ACC112 (cell line): Measurements from ENCODE around the gene DPP6.

ENCODE experiments used
- H2AFZ ChIP-seq: fragments of 200-600 bp; sonication (generic); one replicate; pipeline ENCODE4 v1.6.0; 2017; ENCODE audit warnings: antibody characterized with exemption, low read length; ENCODE audit not compliant: unreplicated experiment
- H3K27ac ChIP-seq: fragments of 200-600 bp; sonication (generic); 2 replicates; pipeline ENCODE4 v1.5.1; 2014; ENCODE audit warnings: low read depth, mild to moderate bottlenecking, antibody characterized with exemption, low read length, moderate library complexity
- H3K27me3 ChIP-seq: fragments of 200-600 bp; sonication (generic); 2 replicates; pipeline ENCODE4 v1.6.1; 2014; ENCODE audit warnings: mild to moderate bottlenecking, antibody characterized with exemption, low read length, moderate library complexity, mixed read lengths; ENCODE audit not compliant: insufficient read depth
- H3K36me3 ChIP-seq: fragments of 200-600 bp; sonication (generic); 2 replicates; pipeline ENCODE4 v1.6.1; 2016; ENCODE audit warnings: mild to moderate bottlenecking, antibody characterized with exemption, low read length, moderate library complexity, mixed read lengths; ENCODE audit not compliant: insufficient read depth
- H3K4me1 ChIP-seq: fragments of 200-600 bp; sonication (generic); one replicate; pipeline ENCODE4 v1.6.1; 2016; ENCODE audit warnings: low read length, mixed read lengths; ENCODE audit not compliant: insufficient read depth, unreplicated experiment, control insufficient read depth
- H3K4me3 ChIP-seq: fragments of 200-600 bp; sonication (generic); 2 replicates; pipeline ENCODE4 v1.5.1; 2014; ENCODE audit warnings: mild to moderate bottlenecking, low read depth, low read length
- H3K79me2 ChIP-seq: fragments of 200-600 bp; sonication (generic); one replicate; pipeline ENCODE4 v1.6.0; 2016; ENCODE audit warnings: low read length; ENCODE audit not compliant: control insufficient read depth, unreplicated experiment, insufficient read depth

DPP6 gene

GRCh38 chr7:154304740-154305700 lies 252.8 kb downstream of the DPP6 start:
- Histone ChIP-seq H3K79me2 (no peaks in the 10 kb centered on the region), H2AFZ (no peak overlapping the region), H3K4me3 (no peak overlapping the region), H3K36me3 (no peaks in the 10 kb centered on the region), H3K4me1 (no peaks in the 10 kb centered on the region), H3K27ac (no peak overlapping the region), H3K27me3 (no peaks in the 10 kb centered on the region)

GRCh38 chr7:154306036-154306435 lies 253.8 kb downstream of the DPP6 start:
- H2AFZ ChIP-seq = no peak overlapping the region
- no peaks in the 10 kb centered on the region for H3K79me2 ChIP-seq

GRCh38 chr7:154308928-154309327 lies 256.7 kb downstream of the DPP6 start:
- Histone ChIP-seq H3K4me1 (no peaks in the 10 kb centered on the region), H3K79me2 (no peaks in the 10 kb centered on the region), H3K36me3 (no peaks in the 10 kb centered on the region), H3K27ac (no peak overlapping the region), H2AFZ (no peak overlapping the region), H3K4me3 (no peak overlapping the region), H3K27me3 (no peaks in the 10 kb centered on the region)

More at GRCh38 chr7:154306036-154306435, 253.8 kb downstream of the DPP6 start:
- H3K36me3 ChIP-seq = no peaks in the 10 kb centered on the region
- no peak overlapping the region for H3K4me3 ChIP-seq
- no peaks in the 10 kb centered on the region for H3K4me1 ChIP-seq
- no peaks in the 10 kb centered on the region for H3K27me3 ChIP-seq
- H3K27ac ChIP-seq = no peak overlapping the region

GRCh38 chr7:154310114-154310513 lies 257.9 kb downstream of the DPP6 start:
- Histone ChIP-seq H3K27me3 (no peaks in the 10 kb centered on the region), H2AFZ (no peak overlapping the region), H3K4me3 (no peak overlapping the region), H3K27ac (no peak overlapping the region), H3K79me2 (no peaks in the 10 kb centered on the region), H3K36me3 (no peaks in the 10 kb centered on the region), H3K4me1 (no peaks in the 10 kb centered on the region)

GRCh38 chr7:154324196-154324595 lies 272.0 kb downstream of the DPP6 start:
- no peaks in the 10 kb centered on the region for H3K4me1 ChIP-seq
- no peaks in the 10 kb centered on the region for H3K79me2 ChIP-seq
- no peak overlapping the region for H2AFZ ChIP-seq
- no peaks in the 10 kb centered on the region for H3K27me3 ChIP-seq
- H3K36me3 ChIP-seq = no peaks in the 10 kb centered on the region
- no peak overlapping the region for H3K27ac ChIP-seq
- no peak overlapping the region for H3K4me3 ChIP-seq

GRCh38 chr7:154326421-154326820 lies 274.2 kb downstream of the DPP6 start:
- Histone ChIP-seq H3K4me1 (no peaks in the 10 kb centered on the region), H3K4me3 (no peak overlapping the region), H3K27me3 (no peaks in the 10 kb centered on the region), H3K27ac (no peak overlapping the region), H3K36me3 (no peaks in the 10 kb centered on the region), H3K79me2 (no peaks in the 10 kb centered on the region), H2AFZ (no peak overlapping the region)

GRCh38 chr7:154330318-154330717 lies 278.1 kb downstream of the DPP6 start:
- Histone ChIP-seq H3K79me2 (no peaks in the 10 kb centered on the region), H2AFZ (no peak overlapping the region), H3K27me3 (no peaks in the 10 kb centered on the region), H3K36me3 (no peaks in the 10 kb centered on the region), H3K4me3 (no peak overlapping the region), H3K4me1 (no peaks in the 10 kb centered on the region), H3K27ac (no peak overlapping the region)

- Histone ChIP-seq H2AFZ (no peak overlapping the region), H3K27ac (no peak overlapping the region), H3K4me1 (no peaks in the 10 kb centered on the region), H3K79me2 (no peaks in the 10 kb centered on the region), H3K36me3 (no peaks in the 10 kb centered on the region), H3K27me3 (no peaks in the 10 kb centered on the region), H3K4me3 (no peak overlapping the region)
These were observed 280.8 kb downstream of the DPP6 start for GRCh38 chr7:154332811-154333580.

GRCh38 chr7:154336295-154336694 lies 284.1 kb downstream of the DPP6 start:
- Histone ChIP-seq H3K27me3 (no peaks in the 10 kb centered on the region), H3K27ac (no peak overlapping the region), H3K4me3 (no peak overlapping the region), H3K79me2 (no peaks in the 10 kb centered on the region), H3K4me1 (no peaks in the 10 kb centered on the region), H2AFZ (no peak overlapping the region), H3K36me3 (no peaks in the 10 kb centered on the region)

- Histone ChIP-seq H3K27me3 (no peaks in the 10 kb centered on the region), H2AFZ (no peak overlapping the region), H3K36me3 (no peaks in the 10 kb centered on the region), H3K27ac (no peak overlapping the region), H3K4me3 (no peak overlapping the region), H3K4me1 (no peaks in the 10 kb centered on the region), H3K79me2 (no peaks in the 10 kb centered on the region)
These were observed 286.7 kb downstream of the DPP6 start for GRCh38 chr7:154338701-154339506.
